Peyer's patch (tissue), 4 donors: ENCODE data around the gene C1orf35.

Experiments used
- POLR2A ChIP-seq, 2 donors: fragments of 450-650 bp; IDR thresholded peaks; one replicate each; pipeline ENCODE4 v1.5.1; 2017; ENCODE audit warnings: antibody characterized with exemption in 2 of 2, mild to moderate bottlenecking in 2 of 2, moderate library complexity in 2 of 2
- TF ChIP-seq, protein P1 (sequence below), 6 experiments: fragments of 450-650 bp in 4 of 6; fragments of 200-600 bp in 2 of 6; sonication (generic) in 1 of 6; IDR thresholded peaks; one replicate each; pipeline ENCODE4 v1.5.1; 2017 to 2019; ENCODE audit warnings: antibody characterized with exemption in 6 of 6, mild to moderate bottlenecking in 3 of 6, moderate library complexity in 1 of 6

DNA sequence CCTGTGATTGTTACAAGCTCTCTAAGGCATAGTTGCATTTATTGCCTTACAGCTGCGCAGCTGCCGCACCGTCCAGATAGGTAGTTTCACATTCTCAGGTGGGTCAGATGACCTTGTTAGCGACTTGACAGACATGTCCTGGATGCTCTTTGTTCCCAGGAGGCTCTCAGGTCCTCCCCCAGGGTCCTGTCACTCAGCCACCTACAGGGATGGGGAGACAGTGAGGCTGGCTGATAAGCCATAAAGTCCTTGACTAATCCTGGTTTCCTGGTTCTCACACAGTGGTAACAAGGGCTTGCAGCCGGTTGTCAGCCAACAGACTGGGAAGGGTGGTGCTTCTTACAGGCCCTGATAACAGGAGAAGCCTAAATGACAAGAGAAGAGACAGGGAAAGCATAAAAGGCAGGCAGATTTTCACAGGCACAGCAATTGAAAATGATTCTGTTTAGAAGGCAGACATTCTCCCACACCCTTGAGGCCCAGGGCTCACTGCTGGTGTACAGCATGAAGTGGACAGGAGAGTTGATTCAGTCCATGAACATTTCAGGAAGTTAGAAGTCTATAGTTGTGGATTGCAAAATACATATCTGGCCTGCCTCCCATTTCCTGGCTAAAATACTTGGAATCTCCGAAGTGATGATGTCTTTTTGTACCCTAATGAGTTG is 17.7 kb downstream of the C1orf35 start:
- TF ChIP-seq, protein P1, sequence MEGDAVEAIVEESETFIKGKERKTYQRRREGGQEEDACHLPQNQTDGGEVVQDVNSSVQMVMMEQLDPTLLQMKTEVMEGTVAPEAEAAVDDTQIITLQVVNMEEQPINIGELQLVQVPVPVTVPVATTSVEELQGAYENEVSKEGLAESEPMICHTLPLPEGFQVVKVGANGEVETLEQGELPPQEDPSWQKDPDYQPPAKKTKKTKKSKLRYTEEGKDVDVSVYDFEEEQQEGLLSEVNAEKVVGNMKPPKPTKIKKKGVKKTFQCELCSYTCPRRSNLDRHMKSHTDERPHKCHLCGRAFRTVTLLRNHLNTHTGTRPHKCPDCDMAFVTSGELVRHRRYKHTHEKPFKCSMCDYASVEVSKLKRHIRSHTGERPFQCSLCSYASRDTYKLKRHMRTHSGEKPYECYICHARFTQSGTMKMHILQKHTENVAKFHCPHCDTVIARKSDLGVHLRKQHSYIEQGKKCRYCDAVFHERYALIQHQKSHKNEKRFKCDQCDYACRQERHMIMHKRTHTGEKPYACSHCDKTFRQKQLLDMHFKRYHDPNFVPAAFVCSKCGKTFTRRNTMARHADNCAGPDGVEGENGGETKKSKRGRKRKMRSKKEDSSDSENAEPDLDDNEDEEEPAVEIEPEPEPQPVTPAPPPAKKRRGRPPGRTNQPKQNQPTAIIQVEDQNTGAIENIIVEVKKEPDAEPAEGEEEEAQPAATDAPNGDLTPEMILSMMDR (IDR thresholded peaks at IDR 0.05) = peak in 1 of 6 experiments; percentile 3
- TF ChIP-seq POLR2A (IDR thresholded peaks at IDR 0.05) = peak in 1 of 2 donors; percentile 28
